HepG2 (cell line): ENCODE data around the gene TEKT5. TPM values are rescaled to one million over a fixed set of nuclear protein-coding genes. Genes with fewer than 3 reads are reported as not detected.

Experiments
- BORCS8-MEF2B ChIP-seq: sonication (generic); formaldehyde crosslinking; IDR thresholded peaks from 2 replicates; pipeline ENCODE4 v1.8.0; 2022; ENCODE audit warnings: mild to moderate bottlenecking, missing genetic modification reagents
- DNMT3B ChIP-seq: conservative IDR thresholded peaks from 2 replicates; pipeline ENCODE4 v1.6.1; 2016; ENCODE audit warnings: missing biosample characterization, control low read depth
- ELF3 ChIP-seq: IDR thresholded peaks from 2 replicates; pipeline ENCODE4 v1.6.1; 2016; ENCODE audit warnings: missing genetic modification reagents, missing compliant biosample characterization
- FLYWCH1 ChIP-seq: sonication (generic); formaldehyde crosslinking; IDR thresholded peaks from 2 replicates; pipeline ENCODE4 v1.8.1; 2023; ENCODE audit warnings: mild to moderate bottlenecking, missing genetic modification reagents
- FOXA3 ChIP-seq: IDR thresholded peaks from 2 replicates; pipeline ENCODE4 v1.6.1; 2016; ENCODE audit warnings: missing genetic modification reagents, missing compliant biosample characterization
- IRF9 ChIP-seq: sonication (generic); formaldehyde crosslinking; IDR thresholded peaks from 2 replicates; pipeline ENCODE4 v1.8.0; 2022; ENCODE audit warnings: missing genetic modification reagents, mild to moderate bottlenecking, borderline replicate concordance
- JUN ChIP-seq: sonication (generic); formaldehyde crosslinking; IDR thresholded peaks from 2 replicates; pipeline ENCODE4 v1.4.0; 2020; ENCODE audit warnings: mild to moderate bottlenecking, missing genetic modification reagents
- NBN ChIP-seq: fragments of 450-650 bp; conservative IDR thresholded peaks from 2 replicates; pipeline ENCODE4 v1.6.1; 2017
- NCOA2 ChIP-seq: sonication (generic); formaldehyde crosslinking; IDR thresholded peaks from 2 replicates; pipeline ENCODE4 v1.8.0; 2022; ENCODE audit warnings: inconsistent platforms
- PHF8 ChIP-seq: sonication (generic); formaldehyde crosslinking; IDR thresholded peaks from 2 replicates; pipeline ENCODE4 v1.5.0; 2020; ENCODE audit warnings: missing genetic modification reagents
- PRDM4 ChIP-seq: sonication (generic); formaldehyde crosslinking; IDR thresholded peaks from 2 replicates; pipeline ENCODE4 v1.9.0; 2021; ENCODE audit warnings: missing genetic modification reagents, borderline replicate concordance
- RNF219 ChIP-seq: sonication (generic); formaldehyde crosslinking; IDR thresholded peaks from 2 replicates; pipeline ENCODE4 v1.5.0; 2020; ENCODE audit warnings: mild to moderate bottlenecking, missing genetic modification reagents
- SMAD1 ChIP-seq: sonication (generic); formaldehyde crosslinking; IDR thresholded peaks from 2 replicates; pipeline ENCODE4 v1.4.0; 2020; ENCODE audit warnings: missing genetic modification reagents, low read depth, mild to moderate bottlenecking, borderline replicate concordance
- ZNF10 ChIP-seq: sonication (generic); formaldehyde crosslinking; IDR thresholded peaks from 2 replicates; pipeline ENCODE4 v1.4.0; 2020; ENCODE audit warnings: mild to moderate bottlenecking, low read depth, missing genetic modification reagents, borderline replicate concordance
- ZNF431 ChIP-seq: sonication (generic); formaldehyde crosslinking; IDR thresholded peaks from 2 replicates; pipeline ENCODE4 v1.9.0; 2022; ENCODE audit warnings: missing genetic modification reagents, low read depth, mild to moderate bottlenecking, borderline replicate concordance
- ZNF572 ChIP-seq: sonication (generic); formaldehyde crosslinking; IDR thresholded peaks from 2 replicates; pipeline ENCODE4 v1.5.1; 2020; ENCODE audit warnings: mild to moderate bottlenecking, missing genetic modification reagents
- polyA plus RNA-seq, 8 experiments: library from polyadenylated mRNA; depleted of rRNA in 3 of 8; stranded (reverse) in 7 of 8; unstranded in 1 of 8; fragments of >200 nt; fragmentation: Illumina TruSeq in 4 of 8; extraction: Trizol in 4 of 8; gene quantifications; 2 replicates each; pipeline versions ENCODE4 v1.2.1 to v1.2.3, GENCODE V29; 2011 to 2016; ENCODE audit warnings: low read depth in 4 of 8, missing spikeins in 1 of 8, mixed read lengths in 1 of 8; ENCODE audit not compliant: insufficient read depth in 1 of 8
- total RNA-seq, 5 experiments: library from RNA; depleted of rRNA; stranded (reverse); fragments of >200 nt; fragmentation: Illumina TruSeq; extraction: Trizol; gene quantifications; 2 replicates each; pipeline ENCODE4 v1.2.3, GENCODE V29; 2016; ENCODE audit warnings: low read depth in 1 of 5
- TF ChIP-seq, protein P1 (sequence below): IDR thresholded peaks from 2 replicates; pipeline ENCODE4 v1.6.1; 2016; ENCODE audit warnings: low read depth
- TF ChIP-seq, protein P2 (sequence below): sonication (generic); formaldehyde crosslinking; IDR thresholded peaks from 2 replicates; pipeline ENCODE4 v1.8.1; 2023; ENCODE audit warnings: mild to moderate bottlenecking, missing genetic modification reagents

TEKT5 gene
- total and polyA plus RNA-seq, 2 of the 13 experiments (the other 11 are each of a cell fraction or from before 2014, with no cell fraction given) = 0.16 TPM; not detected in 1

DNA sequence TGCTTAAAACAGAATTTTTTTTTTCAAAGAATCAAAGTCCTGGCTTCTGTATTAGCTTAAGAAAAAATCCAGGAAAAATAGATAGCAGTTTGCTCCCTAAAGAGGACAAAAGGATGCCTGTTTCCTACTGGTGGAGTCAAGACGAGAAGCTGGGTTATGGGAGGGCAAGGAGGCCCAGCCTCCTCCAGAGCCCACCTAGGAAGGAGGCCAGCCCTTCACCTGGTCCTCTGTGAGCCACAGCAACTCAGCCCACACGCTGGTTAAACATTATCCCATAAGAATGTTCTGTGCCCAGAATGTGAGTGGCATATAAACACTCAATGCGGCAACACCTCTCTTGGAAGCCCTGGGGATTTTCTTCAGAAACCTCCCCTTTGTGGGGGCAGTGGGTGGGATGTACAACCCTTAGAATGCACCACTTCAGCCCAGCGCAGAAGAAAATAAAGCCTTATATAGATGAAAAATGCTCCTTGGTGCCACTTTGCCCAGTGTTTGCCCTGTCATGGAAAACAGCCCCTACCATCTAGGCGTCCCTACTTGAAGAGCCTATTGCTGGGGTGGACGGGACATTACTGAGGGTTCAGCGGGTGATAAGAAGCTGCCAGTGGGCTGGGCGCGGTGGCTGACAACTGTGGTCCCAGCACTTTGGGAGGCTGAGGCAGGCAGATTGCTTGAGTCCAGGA lies 48.0 kb downstream of the TEKT5 start (continued):
- TF ChIP-seq, protein P1, sequence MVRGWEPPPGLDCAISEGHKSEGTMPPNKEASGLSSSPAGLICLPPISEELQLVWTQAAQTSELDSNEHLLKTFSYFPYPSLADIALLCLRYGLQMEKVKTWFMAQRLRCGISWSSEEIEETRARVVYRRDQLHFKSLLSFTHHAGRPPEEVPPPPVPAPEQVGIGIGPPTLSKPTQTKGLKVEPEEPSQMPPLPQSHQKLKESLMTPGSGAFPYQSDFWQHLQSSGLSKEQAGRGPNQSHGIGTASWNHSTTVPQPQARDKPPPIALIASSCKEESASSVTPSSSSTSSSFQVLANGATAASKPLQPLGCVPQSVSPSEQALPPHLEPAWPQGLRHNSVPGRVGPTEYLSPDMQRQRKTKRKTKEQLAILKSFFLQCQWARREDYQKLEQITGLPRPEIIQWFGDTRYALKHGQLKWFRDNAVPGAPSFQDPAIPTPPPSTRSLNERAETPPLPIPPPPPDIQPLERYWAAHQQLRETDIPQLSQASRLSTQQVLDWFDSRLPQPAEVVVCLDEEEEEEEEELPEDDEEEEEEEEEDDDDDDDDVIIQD (CRISPR knock-in tag) = no peak
- TF ChIP-seq DNMT3B (CRISPR knock-in tag) = no peak
- peak; percentile 68; the same call in 1 of the 2 replicates for TF ChIP-seq FOXA3 (CRISPR knock-in tag)
- no peak for TF ChIP-seq NCOA2 (CRISPR knock-in tag)
- TF ChIP-seq, protein P2, sequence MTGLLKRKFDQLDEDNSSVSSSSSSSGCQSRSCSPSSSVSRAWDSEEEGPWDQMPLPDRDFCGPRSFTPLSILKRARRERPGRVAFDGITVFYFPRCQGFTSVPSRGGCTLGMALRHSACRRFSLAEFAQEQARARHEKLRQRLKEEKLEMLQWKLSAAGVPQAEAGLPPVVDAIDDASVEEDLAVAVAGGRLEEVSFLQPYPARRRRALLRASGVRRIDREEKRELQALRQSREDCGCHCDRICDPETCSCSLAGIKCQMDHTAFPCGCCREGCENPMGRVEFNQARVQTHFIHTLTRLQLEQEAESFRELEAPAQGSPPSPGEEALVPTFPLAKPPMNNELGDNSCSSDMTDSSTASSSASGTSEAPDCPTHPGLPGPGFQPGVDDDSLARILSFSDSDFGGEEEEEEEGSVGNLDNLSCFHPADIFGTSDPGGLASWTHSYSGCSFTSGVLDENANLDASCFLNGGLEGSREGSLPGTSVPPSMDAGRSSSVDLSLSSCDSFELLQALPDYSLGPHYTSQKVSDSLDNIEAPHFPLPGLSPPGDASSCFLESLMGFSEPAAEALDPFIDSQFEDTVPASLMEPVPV (CRISPR knock-in tag) = no peak
- TF ChIP-seq RNF219 (CRISPR knock-in tag) = no peak
- no peak for TF ChIP-seq ELF3 (CRISPR knock-in tag)
- TF ChIP-seq ZNF10 (CRISPR knock-in tag) = no peak
- no peak for TF ChIP-seq PRDM4
- TF ChIP-seq BORCS8-MEF2B (CRISPR knock-in tag) = no peak; the same call in 1 of the 2 replicates
- TF ChIP-seq FLYWCH1 (CRISPR knock-in tag) = no peak
- TF ChIP-seq PHF8 (CRISPR knock-in tag) = no peak
- no peak for TF ChIP-seq ZNF431 (CRISPR knock-in tag)
- no peak for TF ChIP-seq NBN
- no peak for TF ChIP-seq SMAD1 (CRISPR knock-in tag)
- no peak for TF ChIP-seq IRF9 (CRISPR knock-in tag)
- TF ChIP-seq JUN = no peak
- no peak for TF ChIP-seq ZNF572
